Measurements from ENCODE around the gene ZNF526. TPM values are rescaled to one million over a fixed set of nuclear protein-coding genes. Genes with fewer than 3 reads are reported as not detected.

Gene ZNF526
- total and polyA plus RNA-seq, 10 donors = 1.9 to 15.0 (median 8.4) TPM

GRCh38 chr19:42224940-42225717, 5.0 kb downstream of the ZNF526 start:
- H3K27ac ChIP-seq = no peak overlapping the region
- peaks cover 0 to 68% (median 58%) of the 10 kb centered on the region in 6 donors for H3K36me3 ChIP-seq
- no peaks in the 10 kb centered on the region for H3K9me3 ChIP-seq
- TF ChIP-seq POLR2AphosphoS5 (IDR thresholded peaks at IDR 0.05) = no peak
- no peak for TF ChIP-seq POLR2A (IDR thresholded peaks at IDR 0.05)
- TF ChIP-seq CTCF (IDR thresholded peaks at IDR 0.05 in 8 of 11, conservative IDR thresholded peaks at IDR 0.05 in 3 of 11) = no peak
- peaks cover 10 to 54% (median 19%) of the 10 kb centered on the region in 6 donors for H3K4me1 ChIP-seq
- no peaks in the 10 kb centered on the region for H3K27me3 ChIP-seq (replicated peaks in 1 of 7)
- intact Hi-C loops (cut with DNase I; ENCODE audit: low total_unique reads) = no loop called here
- DNase-seq = no peak
- WGBS, 5 donors = 93 to 97% (median 96%) methylated on average over 30 to 37 of the region's 37 CpGs
- H3K4me3 ChIP-seq = no peak overlapping the region

- Histone ChIP-seq H3K27me3 (replicated peaks in 1 of 7) (no peaks in the 10 kb centered on the region), H3K36me3 (peaks cover 0 to 75% (median 65%) of the 10 kb centered on the region in 6 donors), H3K27ac (no peak overlapping the region), H3K9me3 (no peaks in the 10 kb centered on the region), H3K4me1 (peaks cover 6 to 52% (median 15%) of the 10 kb centered on the region in 6 donors), H3K4me3 (no peak overlapping the region)
- intact Hi-C loops (cut with DNase I; ENCODE audit: low total_unique reads) = no loop called here
- WGBS, 5 donors = 95 to 98% (median 96%) methylated on average over 21 to 33 of the region's 33 CpGs
- no peak for DNase-seq
- TF ChIP-seq POLR2A (IDR thresholded peaks at IDR 0.05) = no peak
- TF ChIP-seq POLR2AphosphoS5 (IDR thresholded peaks at IDR 0.05) = peak in 1 of 3 donors; percentile 30
- TF ChIP-seq CTCF (IDR thresholded peaks at IDR 0.05 in 8 of 11, conservative IDR thresholded peaks at IDR 0.05 in 3 of 11) = no peak
Measured at GRCh38 chr19:42225718-42226292, 5.7 kb downstream of the ZNF526 start.

GRCh38 chr19:42226886-42227285, 6.8 kb downstream of the ZNF526 start:
- TF ChIP-seq CTCF (IDR thresholded peaks at IDR 0.05 in 8 of 11, conservative IDR thresholded peaks at IDR 0.05 in 3 of 11) (no peak), POLR2AphosphoS5 (IDR thresholded peaks at IDR 0.05) (no peak), POLR2A (IDR thresholded peaks at IDR 0.05) (no peak)
- intact Hi-C loops (cut with DNase I; ENCODE audit: low total_unique reads) = no loop called here

GRCh38 chr19:42228641-42229040, 8.5 kb downstream of the ZNF526 start:
- H3K4me1 ChIP-seq = peaks cover 0 to 35% (median 0%) of the 10 kb centered on the region in 6 donors
- intact Hi-C loops (cut with DNase I; ENCODE audit: low total_unique reads) = no loop called here
- no peaks in the 10 kb centered on the region for H3K9me3 ChIP-seq
- TF ChIP-seq CTCF (IDR thresholded peaks at IDR 0.05 in 8 of 11, conservative IDR thresholded peaks at IDR 0.05 in 3 of 11) (no peak), POLR2AphosphoS5 (IDR thresholded peaks at IDR 0.05) (no peak), POLR2A (IDR thresholded peaks at IDR 0.05) (no peak)
- H3K27ac ChIP-seq = no peak overlapping the region
- WGBS, 5 donors = 78 to 95% (median 83%) methylated on average over 4 of the region's 4 CpGs
- no peaks in the 10 kb centered on the region for H3K27me3 ChIP-seq (replicated peaks in 1 of 7)
- H3K4me3 ChIP-seq = no peak overlapping the region
- H3K36me3 ChIP-seq = peaks cover 4 to 97% (median 92%) of the 10 kb centered on the region in 6 donors
- DNase-seq = no peak

More at GRCh38 chr19:42226886-42227285, 6.8 kb downstream of the ZNF526 start:
- Histone ChIP-seq H3K9me3 (no peaks in the 10 kb centered on the region), H3K27me3 (replicated peaks in 1 of 7) (no peaks in the 10 kb centered on the region), H3K4me1 (peaks cover 0 to 43% (median 4%) of the 10 kb centered on the region in 6 donors), H3K4me3 (no peak overlapping the region), H3K36me3 (peaks cover 4 to 86% (median 75%) of the 10 kb centered on the region in 6 donors), H3K27ac (no peak overlapping the region)
- DNase-seq = no peak
- WGBS, 5 donors = 88 to 100% (median 95%) methylated on average over 1 of the region's 1 CpG
